Measurements from ENCODE around the gene GGT1.
A peak's percentile ranks its signal among the peaks of the same experiment; 100 is the strongest.
"Not testable (repeated sequence)": the region's sequence is repeated elsewhere in the genome, so short reads cannot be mapped to it uniquely, and the experiment has no call there.

GGT1 gene

GRCh38 chr22:24602847-24603769, at the start of gene GGT1:
Gene GGT1 (plus strand): TSS chr22:24603193. CDS start chr22:24611082, 7,889 bp downstream.
- DNase-seq (ENCODE audit: low read depth, low spot score): not testable (repeated sequence)

GRCh38 chr22:24553597-24554312, 49.2 kb upstream of the GGT1 start:
- DNase-seq (ENCODE audit: low read depth, low spot score): no peak

- DNase-seq (ENCODE audit: low read depth, low spot score): no peak
Observed at GRCh38 chr22:24554313-24555164, 48.5 kb upstream of the GGT1 start, which contains the start of gene GUCD1. Gene GUCD1 (minus strand): TSS chr22:24555138. CDS start chr22:24554991, 147 bp downstream.

GRCh38 chr22:24555165-24556039, 47.6 kb upstream of the GGT1 start, which contains the start of gene SNRPD3:
Gene SNRPD3 (plus strand): TSS chr22:24555999. CDS start chr22:24557675, 1,676 bp downstream.
- peak; percentile 100 for DNase-seq (ENCODE audit: low read depth, low spot score)

GRCh38 chr22:24559471-24559870, 43.5 kb upstream of the GGT1 start:
- DNase-seq (ENCODE audit: low read depth, low spot score): no peak

- DNase-seq (ENCODE audit: low read depth, low spot score): no peak
Observed at GRCh38 chr22:24563246-24563645, 39.7 kb upstream of the GGT1 start.

GRCh38 chr22:24564376-24565058, 38.5 kb upstream of the GGT1 start:
- DNase-seq (ENCODE audit: low read depth, low spot score): no peak

GRCh38 chr22:24565077-24565476, 37.9 kb upstream of the GGT1 start:
- no peak for DNase-seq (ENCODE audit: low read depth, low spot score)

- no peak for DNase-seq (ENCODE audit: low read depth, low spot score)
Observed at GRCh38 chr22:24566899-24567511, 36.0 kb upstream of the GGT1 start.

GRCh38 chr22:24567668-24568067, 35.3 kb upstream of the GGT1 start:
- DNase-seq (ENCODE audit: low read depth, low spot score): no peak

GRCh38 chr22:24571266-24571665, 31.7 kb upstream of the GGT1 start:
- no peak for DNase-seq (ENCODE audit: low read depth, low spot score)

GRCh38 chr22:24576778-24577177, 26.2 kb upstream of the GGT1 start:
- DNase-seq (ENCODE audit: low read depth, low spot score): no peak

- DNase-seq (ENCODE audit: low read depth, low spot score): no peak
Observed at GRCh38 chr22:24578355-24579257, 24.4 kb upstream of the GGT1 start.

- DNase-seq (ENCODE audit: low read depth, low spot score): no peak
Observed at GRCh38 chr22:24579258-24579601, 23.8 kb upstream of the GGT1 start.

- no peak for DNase-seq (ENCODE audit: low read depth, low spot score)
Observed at GRCh38 chr22:24580276-24580675, 22.7 kb upstream of the GGT1 start.

GRCh38 chr22:24582056-24582814, 20.8 kb upstream of the GGT1 start:
- no peak for DNase-seq (ENCODE audit: low read depth, low spot score)

GRCh38 chr22:24583221-24584165, 19.5 kb upstream of the GGT1 start:
- DNase-seq (ENCODE audit: low read depth, low spot score): no peak
